H1 (cell line): ENCODE measurements around the gene EPSTI1. TPM values are rescaled to one million over a fixed set of nuclear protein-coding genes. Genes with fewer than 3 reads are reported as not detected.

Experiments
- CHD7 ChIP-seq: fragments of 300-600 bp; sonication (generic); IDR thresholded peaks from 2 replicates; pipeline ENCODE4 v1.7.1; 2012; ENCODE audit warnings: low read length, moderate library complexity, mild to moderate bottlenecking, inconsistent platforms; ENCODE audit not compliant: insufficient replicate concordance
- polyA plus RNA-seq, 7 experiments: library from polyadenylated mRNA; depleted of rRNA in 3 of 7; stranded (reverse) in 5 of 7; unstranded in 2 of 7; fragments of >200 nt in 5 of 7; fragments of 200-250 nt in 2 of 7; gene quantifications; 1 replicate in 5 of 7; 2 replicates in 1 of 7; 4 replicates in 1 of 7; pipeline versions ENCODE4 v1.2.1 to v1.2.3, GENCODE V29; 2011 to 2013; ENCODE audit warnings: missing spikeins in 2 of 7, mixed read lengths in 2 of 7
- total RNA-seq: library from RNA; stranded (reverse); fragmentation: NEBNext Ultra II Directional; extraction: Animal tissue kit (Norgen Biotek cat#: 25700); gene quantifications from 2 replicates; pipeline ENCODE4 v1.2.1, GENCODE V29; 2021

EPSTI1 gene
- total and polyA plus RNA-seq, 2 of the 8 experiments (the other 6 are each of a cell fraction or from before 2014, with no cell fraction given), result 0.23 to 0.37 TPM

- TF ChIP-seq CHD7, result no peak
Observed at GRCh38 chr13:43023289-43023963, 31.4 kb upstream of the EPSTI1 start, which contains the start of gene DNAJC15 (continued).
